C4-2B (cell line): ENCODE data around the gene DYNLT2.

Experiments used
- H3K27ac ChIP-seq: fragments of 450-650 bp; 2 replicates; pipeline ENCODE4 v1.5.1; 2017
- ZFX ChIP-seq: fragments of 450-650 bp; IDR thresholded peaks from 2 replicates; pipeline ENCODE4 v1.6.1; 2017
- TF ChIP-seq, protein P1 (sequence below): fragments of 450-650 bp; conservative IDR thresholded peaks from 2 replicates; pipeline ENCODE4 v1.5.1; 2017; ENCODE audit warnings: mild to moderate bottlenecking

Gene DYNLT2

DNA sequence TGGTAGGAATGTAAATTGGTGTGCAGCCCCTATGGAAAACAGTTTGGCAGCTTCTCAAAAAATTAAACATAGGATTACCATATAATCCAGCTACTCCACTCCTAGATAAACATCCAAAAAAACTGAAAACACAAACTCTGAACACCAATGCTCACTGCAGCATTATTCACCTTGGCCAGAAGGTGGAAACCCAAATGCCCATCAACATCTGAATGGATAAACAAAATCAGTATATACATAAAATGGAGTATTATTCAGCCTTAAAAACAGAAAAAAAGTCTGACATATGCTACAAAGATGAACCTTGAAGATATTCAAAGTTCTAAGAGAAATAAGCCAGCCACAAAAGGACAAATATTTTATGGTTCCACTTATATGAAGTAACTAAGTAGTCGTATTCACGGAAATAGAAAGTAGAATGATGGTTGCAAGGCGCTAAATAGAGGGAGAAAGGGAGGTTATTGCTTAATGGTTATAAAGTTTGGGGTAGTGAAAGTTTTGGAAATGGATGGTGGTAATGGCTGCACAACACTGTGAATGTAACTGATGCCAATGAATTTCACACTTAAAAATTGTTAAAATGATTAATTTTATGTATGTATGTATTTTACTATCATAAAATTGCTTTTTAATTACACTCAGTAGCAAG, 31.0 kb downstream of the DYNLT2 start:
- no peak overlapping the region for H3K27ac ChIP-seq
- TF ChIP-seq, protein P1, sequence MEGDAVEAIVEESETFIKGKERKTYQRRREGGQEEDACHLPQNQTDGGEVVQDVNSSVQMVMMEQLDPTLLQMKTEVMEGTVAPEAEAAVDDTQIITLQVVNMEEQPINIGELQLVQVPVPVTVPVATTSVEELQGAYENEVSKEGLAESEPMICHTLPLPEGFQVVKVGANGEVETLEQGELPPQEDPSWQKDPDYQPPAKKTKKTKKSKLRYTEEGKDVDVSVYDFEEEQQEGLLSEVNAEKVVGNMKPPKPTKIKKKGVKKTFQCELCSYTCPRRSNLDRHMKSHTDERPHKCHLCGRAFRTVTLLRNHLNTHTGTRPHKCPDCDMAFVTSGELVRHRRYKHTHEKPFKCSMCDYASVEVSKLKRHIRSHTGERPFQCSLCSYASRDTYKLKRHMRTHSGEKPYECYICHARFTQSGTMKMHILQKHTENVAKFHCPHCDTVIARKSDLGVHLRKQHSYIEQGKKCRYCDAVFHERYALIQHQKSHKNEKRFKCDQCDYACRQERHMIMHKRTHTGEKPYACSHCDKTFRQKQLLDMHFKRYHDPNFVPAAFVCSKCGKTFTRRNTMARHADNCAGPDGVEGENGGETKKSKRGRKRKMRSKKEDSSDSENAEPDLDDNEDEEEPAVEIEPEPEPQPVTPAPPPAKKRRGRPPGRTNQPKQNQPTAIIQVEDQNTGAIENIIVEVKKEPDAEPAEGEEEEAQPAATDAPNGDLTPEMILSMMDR = peak; percentile 23; the same call in 1 of the 2 replicates
- no peak for TF ChIP-seq ZFX

DNA sequence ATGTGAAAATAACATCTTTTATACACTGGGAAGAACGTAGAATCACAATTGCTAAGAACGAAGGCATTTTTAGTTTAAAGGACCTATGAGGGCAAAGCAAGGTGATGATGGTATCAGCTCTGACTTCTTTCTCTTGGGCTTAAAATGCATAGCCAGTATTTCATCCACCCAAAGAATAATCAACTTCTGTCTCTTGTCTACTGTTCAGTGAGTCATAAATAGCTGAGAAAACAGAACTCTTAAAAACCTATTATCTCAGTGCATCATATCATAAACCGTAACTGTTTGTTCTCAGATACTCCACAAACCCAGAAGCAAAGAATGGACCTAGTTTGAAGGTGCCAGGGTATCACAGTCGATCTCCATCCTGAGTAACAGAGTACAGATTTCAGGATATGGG, 32.3 kb downstream of the DYNLT2 start:
- no peak overlapping the region for H3K27ac ChIP-seq
- TF ChIP-seq ZFX = no peak
- TF ChIP-seq, protein P1 = no peak

DNA sequence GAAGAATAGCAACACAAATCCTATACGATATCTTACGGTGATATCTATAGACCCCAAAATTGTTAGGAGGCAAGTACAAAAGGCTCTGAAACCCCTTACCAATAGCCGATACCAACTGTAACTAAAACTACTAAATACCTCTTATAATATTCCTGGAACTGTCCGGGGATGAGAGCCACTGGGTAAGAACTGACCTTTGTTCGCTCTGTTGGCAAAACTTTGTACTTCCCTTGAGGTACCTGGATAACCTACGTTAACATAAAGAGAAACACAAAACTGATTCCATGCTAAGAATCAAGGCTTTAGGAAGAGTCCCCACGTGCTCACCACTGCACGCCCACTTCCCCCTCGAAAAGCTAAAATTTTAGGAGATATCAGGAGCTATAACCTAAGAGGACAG, 36.8 kb downstream of the DYNLT2 start:
- TF ChIP-seq, protein P1 = no peak
- TF ChIP-seq ZFX = no peak
- no peak overlapping the region for H3K27ac ChIP-seq

DNA sequence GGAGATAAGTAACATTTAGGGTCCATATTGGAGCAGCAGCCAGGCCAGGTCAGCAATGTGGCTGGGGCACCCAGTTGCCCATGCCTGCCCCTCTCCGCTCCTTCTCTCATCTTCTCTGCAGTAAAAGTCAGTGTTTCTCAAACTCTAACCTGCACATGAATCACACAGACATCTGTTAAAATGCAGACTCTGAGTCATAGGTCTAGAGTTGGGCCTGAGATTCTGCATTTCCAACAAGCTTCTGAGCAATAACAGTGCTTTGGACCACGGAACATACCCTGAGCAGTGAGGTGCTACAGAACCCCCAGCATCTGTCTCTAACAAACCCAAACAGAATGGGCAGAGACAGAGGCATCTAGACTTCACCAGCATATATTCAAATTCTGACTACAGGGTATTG, 37.2 kb downstream of the DYNLT2 start:
- no peak for TF ChIP-seq ZFX
- TF ChIP-seq, protein P1 = no peak
- H3K27ac ChIP-seq = no peak overlapping the region

DNA sequence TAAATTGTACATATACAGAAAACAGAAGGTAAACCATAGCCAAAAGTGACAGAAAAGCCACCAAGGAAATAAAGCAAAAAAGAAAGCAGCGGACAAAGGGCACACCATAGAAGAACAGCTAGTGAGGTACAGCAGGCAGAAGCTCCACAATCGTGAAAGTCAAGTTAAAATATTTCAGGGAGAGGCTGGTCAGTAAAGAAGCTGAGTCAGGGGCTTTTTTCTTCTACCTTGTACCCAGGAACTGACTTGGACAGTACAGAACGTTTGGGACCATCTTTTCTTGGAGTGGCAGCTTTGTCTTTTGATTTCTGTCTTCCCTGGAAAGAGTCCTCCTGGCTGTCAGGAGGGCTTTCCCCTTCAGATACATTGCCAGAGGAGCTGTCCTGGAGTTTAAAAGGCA, 41.4 kb downstream of the DYNLT2 start:
- TF ChIP-seq, protein P1 = no peak
- TF ChIP-seq ZFX = no peak
- no peak overlapping the region for H3K27ac ChIP-seq

DNA sequence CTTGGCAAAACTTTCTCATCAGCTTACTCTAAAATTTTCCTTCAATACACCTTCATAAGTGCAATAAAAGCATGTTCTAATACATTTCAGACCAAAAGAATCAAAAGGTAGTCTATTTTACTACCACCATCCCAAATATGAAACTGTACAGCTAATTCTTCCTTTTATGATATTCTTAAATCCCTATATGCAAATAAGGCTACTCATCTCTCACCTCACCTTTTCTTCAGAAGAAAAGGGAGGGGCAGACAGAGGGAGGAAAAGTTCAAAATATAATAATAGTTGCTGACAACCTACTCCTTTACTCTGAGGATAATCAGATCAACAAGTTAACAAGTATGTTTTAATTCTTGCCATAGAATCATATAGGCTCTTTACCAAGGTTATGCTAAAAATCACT, 42.1 kb downstream of the DYNLT2 start:
- TF ChIP-seq ZFX = no peak
- TF ChIP-seq, protein P1 = no peak
- no peak overlapping the region for H3K27ac ChIP-seq

DNA sequence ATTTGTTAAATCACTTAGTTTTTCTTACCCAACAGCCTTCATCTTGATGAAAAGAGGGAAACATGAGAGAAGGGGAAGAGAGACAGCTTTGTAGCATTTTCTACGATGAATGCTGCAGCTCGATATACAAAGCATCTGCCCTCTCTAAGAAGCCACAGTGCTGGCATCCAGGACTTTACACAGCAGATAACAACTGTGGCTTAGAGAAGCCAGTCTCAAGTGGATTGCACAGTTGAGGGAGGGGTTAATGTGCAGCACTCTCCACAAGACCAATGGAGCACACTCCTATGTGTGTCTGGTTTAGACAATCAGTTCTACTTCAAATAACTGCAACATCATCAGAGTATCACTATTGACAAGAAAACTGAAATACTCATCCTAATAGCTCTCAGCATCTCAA, 43.6 kb downstream of the DYNLT2 start:
- no peak for TF ChIP-seq ZFX
- TF ChIP-seq, protein P1 = no peak
- no peak overlapping the region for H3K27ac ChIP-seq
